HAP-1 (cell line): ENCODE data around the gene TRHDE.
"Not testable (repeated sequence)": the region's sequence is repeated elsewhere in the genome, so short reads cannot be mapped to it uniquely, and the experiment has no call there.

Experiments used
- DNase-seq, 2 experiments: peaks; one replicate each; pipeline ENCODE4 v3.0.0-alpha.2; 2016 to 2020; ENCODE audit warnings: low spot score in 2 of 2
- H3K27me3 ChIP-seq: fragments of 250-450 bp; sonication (Bioruptor Pico); 2 replicates; pipeline ENCODE4 v1.5.1; 2020; ENCODE audit warnings: low read depth, mild to moderate bottlenecking, moderate library complexity
- H3K36me3 ChIP-seq: fragments of 250-450 bp; sonication (Bioruptor Pico); replicated peaks from 2 replicates; pipeline ENCODE4 v1.5.1; 2020; ENCODE audit warnings: mild to moderate bottlenecking
- H3K4me1 ChIP-seq: fragments of 250-450 bp; sonication (Bioruptor Pico); 2 replicates; pipeline ENCODE4 v1.5.1; 2020; ENCODE audit warnings: mild to moderate bottlenecking
- H3K4me3 ChIP-seq: fragments of 250-450 bp; sonication (Bioruptor Pico); 2 replicates; pipeline ENCODE4 v1.5.1; 2020; ENCODE audit warnings: mild to moderate bottlenecking, moderate library complexity
- H3K9me3 ChIP-seq: fragments of 250-450 bp; sonication (Bioruptor Pico); 2 replicates; pipeline ENCODE4 v1.5.1; 2020; ENCODE audit warnings: mild to moderate bottlenecking, moderate library complexity
- in situ Hi-C: fragments of 300-500 bp; cut with MboI; formaldehyde crosslinking; loops from 3 replicates; pipeline ENCODE4 v1.14.3; 2020; ENCODE audit warnings: low sequenced_read_pairs, inconsistent platforms, mixed read lengths

TRHDE gene

GRCh38 chr12:72493407-72493806 lies 221.2 kb downstream of the TRHDE start:
- DNase-seq: no peak
- in situ Hi-C loops: no loop called here
- no peak overlapping the region for H3K4me3 ChIP-seq
- no peaks in the 10 kb centered on the region for H3K9me3 ChIP-seq
- no peaks in the 10 kb centered on the region for H3K27me3 ChIP-seq
- H3K4me1 ChIP-seq: no peaks in the 10 kb centered on the region
- H3K36me3 ChIP-seq: no peaks in the 10 kb centered on the region

GRCh38 chr12:72498354-72498753 lies 226.2 kb downstream of the TRHDE start:
- H3K4me1 ChIP-seq: no peaks in the 10 kb centered on the region
- in situ Hi-C loops: no loop called here
- no peak overlapping the region for H3K4me3 ChIP-seq
- H3K36me3 ChIP-seq: no peaks in the 10 kb centered on the region
- H3K27me3 ChIP-seq: no peaks in the 10 kb centered on the region
- no peaks in the 10 kb centered on the region for H3K9me3 ChIP-seq
- DNase-seq: no peak

GRCh38 chr12:72499244-72499643 lies 227.1 kb downstream of the TRHDE start:
- in situ Hi-C loops: no loop called here
- no peak overlapping the region for H3K4me3 ChIP-seq
- no peaks in the 10 kb centered on the region for H3K27me3 ChIP-seq
- no peaks in the 10 kb centered on the region for H3K4me1 ChIP-seq
- no peaks in the 10 kb centered on the region for H3K36me3 ChIP-seq
- no peak for DNase-seq
- H3K9me3 ChIP-seq: no peaks in the 10 kb centered on the region

- Histone ChIP-seq H3K9me3 (no peaks in the 10 kb centered on the region), H3K36me3 (no peaks in the 10 kb centered on the region), H3K4me1 (peaks cover 2% of the 10 kb centered on the region), H3K27me3 (no peaks in the 10 kb centered on the region), H3K4me3 (no peak overlapping the region)
- no peak for DNase-seq
- in situ Hi-C loops: no loop called here
These were observed 230.4 kb downstream of the TRHDE start for GRCh38 chr12:72502546-72502945.

GRCh38 chr12:72505227-72505626 lies 233.1 kb downstream of the TRHDE start:
- DNase-seq: no peak
- H3K4me1 ChIP-seq: peaks cover 13% of the 10 kb centered on the region
- no peak overlapping the region for H3K4me3 ChIP-seq
- in situ Hi-C loops: no loop called here
- no peaks in the 10 kb centered on the region for H3K36me3 ChIP-seq
- no peaks in the 10 kb centered on the region for H3K27me3 ChIP-seq
- H3K9me3 ChIP-seq: no peaks in the 10 kb centered on the region

GRCh38 chr12:72509891-72510290 lies 237.7 kb downstream of the TRHDE start:
- H3K36me3 ChIP-seq: no peaks in the 10 kb centered on the region; the same call in 1 of the 2 replicates
- H3K9me3 ChIP-seq: no peaks in the 10 kb centered on the region
- H3K4me1 ChIP-seq: peaks cover 34% of the 10 kb centered on the region
- peak in 1 of 2 experiments; percentile 58 for DNase-seq
- H3K4me3 ChIP-seq: no peak overlapping the region
- in situ Hi-C loops: no loop called here
- no peaks in the 10 kb centered on the region for H3K27me3 ChIP-seq

GRCh38 chr12:72510772-72511171 lies 238.6 kb downstream of the TRHDE start:
- no peaks in the 10 kb centered on the region; the same call in 1 of the 2 replicates for H3K36me3 ChIP-seq
- no peak overlapping the region for H3K4me3 ChIP-seq
- peaks cover 34% of the 10 kb centered on the region for H3K4me1 ChIP-seq
- in situ Hi-C loops: no loop called here
- DNase-seq: no peak
- H3K9me3 ChIP-seq: no peaks in the 10 kb centered on the region
- no peaks in the 10 kb centered on the region for H3K27me3 ChIP-seq

- Histone ChIP-seq H3K4me3 (no peak overlapping the region), H3K4me1 (peaks cover 34% of the 10 kb centered on the region), H3K9me3 (no peaks in the 10 kb centered on the region), H3K36me3 (no peaks in the 10 kb centered on the region; the same call in 1 of the 2 replicates), H3K27me3 (no peaks in the 10 kb centered on the region)
- DNase-seq: no peak
- in situ Hi-C loops: no loop called here
These were observed 239.3 kb downstream of the TRHDE start for GRCh38 chr12:72511498-72511897.

GRCh38 chr12:72511906-72512305 lies 239.7 kb downstream of the TRHDE start:
- peaks cover 34% of the 10 kb centered on the region for H3K4me1 ChIP-seq
- in situ Hi-C loops: no loop called here
- peak; percentile 48 to 89 for DNase-seq
- no peaks in the 10 kb centered on the region; the same call in 1 of the 2 replicates for H3K36me3 ChIP-seq
- H3K9me3 ChIP-seq: no peaks in the 10 kb centered on the region
- no peaks in the 10 kb centered on the region for H3K27me3 ChIP-seq
- no peak overlapping the region for H3K4me3 ChIP-seq

GRCh38 chr12:72520044-72520678 lies 248.0 kb downstream of the TRHDE start:
- H3K4me3 ChIP-seq, H3K36me3 ChIP-seq, DNase-seq, H3K27me3 ChIP-seq, in situ Hi-C loops, H3K9me3 ChIP-seq: not testable (repeated sequence)
- peaks cover 10% of the 10 kb centered on the region for H3K4me1 ChIP-seq

- in situ Hi-C loops: no loop called here
- H3K4me1 ChIP-seq: peaks cover 10% of the 10 kb centered on the region
- H3K36me3 ChIP-seq: no peaks in the 10 kb centered on the region
- no peak overlapping the region for H3K4me3 ChIP-seq
- H3K9me3 ChIP-seq: no peaks in the 10 kb centered on the region
- DNase-seq: no peak
- H3K27me3 ChIP-seq: no peaks in the 10 kb centered on the region
These were observed 249.2 kb downstream of the TRHDE start for GRCh38 chr12:72521326-72521725.

- in situ Hi-C loops: no loop called here
- Histone ChIP-seq H3K36me3 (no peaks in the 10 kb centered on the region), H3K9me3 (no peaks in the 10 kb centered on the region), H3K4me3 (no peak overlapping the region), H3K27me3 (no peaks in the 10 kb centered on the region), H3K4me1 (peaks cover 10% of the 10 kb centered on the region)
- DNase-seq: no peak
These were observed 250.2 kb downstream of the TRHDE start for GRCh38 chr12:72522411-72522810.

- no peaks in the 10 kb centered on the region for H3K36me3 ChIP-seq
- H3K4me3 ChIP-seq: no peak overlapping the region
- in situ Hi-C loops: no loop called here
- H3K9me3 ChIP-seq: no peaks in the 10 kb centered on the region
- DNase-seq: no peak
- no peaks in the 10 kb centered on the region for H3K27me3 ChIP-seq
- H3K4me1 ChIP-seq: peaks cover 10% of the 10 kb centered on the region
These were observed 251.6 kb downstream of the TRHDE start for GRCh38 chr12:72523754-72524153.

GRCh38 chr12:72535212-72535990 lies 263.2 kb downstream of the TRHDE start:
- no peaks in the 10 kb centered on the region for H3K27me3 ChIP-seq
- H3K4me1 ChIP-seq: peaks cover 34% of the 10 kb centered on the region
- no peaks in the 10 kb centered on the region for H3K36me3 ChIP-seq
- DNase-seq: peak; percentile 46 to 99
- no peaks in the 10 kb centered on the region for H3K9me3 ChIP-seq
- in situ Hi-C loops: no loop called here
- H3K4me3 ChIP-seq: no peak overlapping the region
